HL-60/S4 (cell line): ENCODE results near the gene FES.
"Not testable (repeated sequence)": the region's sequence is repeated elsewhere in the genome, so short reads cannot be mapped to it uniquely, and the experiment has no call there.

Source experiments
- in situ Hi-C: fragments of 300-500 bp; cut with MboI; formaldehyde crosslinking; loops from 2 replicates; pipeline ENCODE4 v1.14.3; 2022; ENCODE audit warnings: low sequenced_read_pairs

The FES gene

DNA sequence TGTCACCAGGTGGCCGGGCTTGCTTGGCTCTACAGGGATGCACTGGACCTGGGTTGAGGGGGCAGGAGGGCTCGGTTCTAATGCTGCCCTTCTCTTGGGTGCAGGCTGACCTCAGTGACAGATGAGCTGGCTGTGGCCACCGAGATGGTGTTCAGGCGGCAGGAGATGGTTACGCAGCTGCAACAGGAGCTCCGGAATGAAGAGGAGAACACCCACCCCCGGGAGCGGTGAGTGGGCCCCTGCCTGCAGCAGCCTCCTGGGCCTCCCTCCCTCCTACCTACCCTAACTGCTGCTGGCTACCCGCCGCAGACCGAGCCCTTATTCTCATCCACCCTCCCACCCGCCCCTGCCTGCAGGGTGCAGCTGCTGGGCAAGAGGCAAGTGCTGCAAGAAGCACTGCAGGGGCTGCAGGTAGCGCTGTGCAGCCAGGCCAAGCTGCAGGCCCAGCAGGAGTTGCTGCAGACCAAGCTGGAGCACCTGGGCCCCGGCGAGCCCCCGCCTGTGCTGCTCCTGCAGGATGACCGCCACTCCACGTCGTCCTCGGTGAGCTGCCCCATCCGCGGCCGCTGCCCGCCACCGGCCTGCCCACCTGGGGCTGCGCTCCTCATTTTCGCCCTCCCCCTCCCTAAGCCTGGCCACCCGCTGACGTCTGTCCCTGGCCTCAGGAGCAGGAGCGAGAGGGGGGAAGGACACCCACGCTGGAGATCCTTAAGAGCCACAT, 5.6 kb downstream of the FES start:
- in situ Hi-C loops = loop anchor here (5.0 to 10.0 kb wide), 2 partner anchors 248 to 395 kb away; no protein-coding TSS in a partner anchor

GRCh38 chr15:90890839-90891238, 6.5 kb downstream of the FES start:
- in situ Hi-C loops = loop anchor here (5.0 kb wide), 1 partner anchor 249 kb away; no protein-coding TSS in a partner anchor

GRCh38 chr15:90891346-90891949, 7.1 kb downstream of the FES start:
- in situ Hi-C loops = loop anchor here (5.0 kb wide), 1 partner anchor 249 kb away; no protein-coding TSS in a partner anchor

DNA sequence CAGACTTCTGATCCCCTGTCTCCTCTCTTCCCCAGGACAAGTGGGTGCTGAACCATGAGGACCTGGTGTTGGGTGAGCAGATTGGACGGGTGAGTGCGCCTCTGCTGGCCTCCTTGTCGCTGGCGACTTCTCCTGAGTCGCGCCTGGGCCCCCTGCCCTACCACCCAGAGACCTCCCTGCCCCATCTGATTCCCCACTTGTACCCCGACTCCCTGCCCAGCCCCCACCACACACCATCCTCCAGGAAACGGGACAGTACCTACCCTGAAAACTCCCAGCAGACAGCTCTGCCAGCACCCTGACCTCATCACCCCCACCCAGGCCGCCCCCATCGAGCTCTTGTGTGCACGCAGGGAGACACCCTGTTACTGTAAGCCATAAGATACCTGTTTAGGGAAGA, 7.7 kb downstream of the FES start:
- in situ Hi-C loops = loop anchor here (5.0 kb wide), 1 partner anchor 250 kb away; no protein-coding TSS in a partner anchor

- in situ Hi-C loops = loop anchor here (5.0 kb wide), 1 partner anchor 250 kb away; no protein-coding TSS in a partner anchor
These were observed 8.3 kb downstream of the FES start for GRCh38 chr15:90892498-90893174.

DNA sequence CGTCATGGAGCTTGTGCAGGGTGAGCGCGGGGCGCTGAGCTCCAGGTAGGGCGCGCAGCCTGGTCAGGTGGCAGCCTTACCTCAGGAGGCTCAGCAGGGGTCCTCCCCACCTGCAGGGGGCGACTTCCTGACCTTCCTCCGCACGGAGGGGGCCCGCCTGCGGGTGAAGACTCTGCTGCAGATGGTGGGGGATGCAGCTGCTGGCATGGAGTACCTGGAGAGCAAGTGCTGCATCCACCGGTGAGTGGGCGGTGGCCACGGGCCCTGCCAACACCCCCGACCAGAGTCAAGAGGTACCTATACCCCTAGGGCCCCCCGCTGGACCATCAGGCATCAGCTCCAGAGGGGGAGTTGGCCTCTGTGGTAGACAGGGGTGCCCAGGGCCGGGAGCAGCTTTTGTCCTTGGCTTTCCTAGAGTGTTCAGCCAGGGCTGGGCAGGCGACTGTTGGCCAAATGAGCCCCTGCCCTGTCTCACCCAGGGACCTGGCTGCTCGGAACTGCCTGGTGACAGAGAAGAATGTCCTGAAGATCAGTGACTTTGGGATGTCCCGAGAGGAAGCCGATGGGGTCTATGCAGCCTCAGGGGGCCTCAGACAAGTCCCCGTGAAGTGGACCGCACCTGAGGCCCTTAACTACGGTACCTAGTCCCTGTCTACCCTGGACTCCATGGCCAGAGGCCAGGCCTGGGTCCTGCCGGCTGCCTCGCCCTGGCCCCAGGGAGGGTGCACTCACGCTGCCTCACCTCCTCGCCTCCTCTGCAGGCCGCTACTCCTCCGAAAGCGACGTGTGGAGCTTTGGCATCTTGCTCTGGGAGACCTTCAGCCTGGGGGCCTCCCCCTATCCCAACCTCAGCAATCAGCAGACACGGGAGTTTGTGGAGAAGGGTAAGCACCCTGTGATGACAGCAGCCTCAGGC, 9.1 kb downstream of the FES start:
- in situ Hi-C loops = loop anchor here (5.0 kb wide), 1 partner anchor 251 kb away; no protein-coding TSS in a partner anchor

DNA sequence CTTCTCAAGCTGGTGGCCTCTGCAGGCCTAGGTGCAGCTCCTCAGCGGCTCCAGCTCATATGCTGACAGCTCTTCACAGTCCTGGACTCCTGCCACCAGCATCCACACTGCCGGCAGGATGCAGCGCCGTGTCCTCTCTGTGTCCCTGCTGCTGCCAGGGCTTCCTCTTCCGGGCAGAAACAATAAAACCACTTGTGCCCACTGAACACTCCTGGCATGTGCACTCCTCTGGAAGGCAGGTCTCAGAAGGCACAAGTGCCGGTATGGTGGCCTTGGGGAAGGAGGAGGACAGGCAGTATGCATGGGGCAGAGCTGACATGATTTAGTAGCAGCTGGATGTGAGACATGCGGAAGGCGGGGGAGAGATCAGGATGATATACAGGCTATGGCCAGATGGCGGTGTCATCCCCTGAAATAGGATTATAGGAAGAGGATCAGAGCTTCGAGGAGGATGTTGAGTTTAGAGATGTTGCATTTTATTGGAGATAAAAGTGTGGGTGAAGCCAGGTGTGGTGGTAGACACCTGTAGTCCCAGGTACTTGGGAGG, 11.3 kb downstream of the FES start:
- in situ Hi-C loops = no loop called here

- in situ Hi-C loops = not testable (repeated sequence)
These were observed 12.9 kb downstream of the FES start for GRCh38 chr15:90897131-90897655.

GRCh38 chr15:90901175-90902039, 17.1 kb downstream of the FES start:
- in situ Hi-C loops = no loop called here

DNA sequence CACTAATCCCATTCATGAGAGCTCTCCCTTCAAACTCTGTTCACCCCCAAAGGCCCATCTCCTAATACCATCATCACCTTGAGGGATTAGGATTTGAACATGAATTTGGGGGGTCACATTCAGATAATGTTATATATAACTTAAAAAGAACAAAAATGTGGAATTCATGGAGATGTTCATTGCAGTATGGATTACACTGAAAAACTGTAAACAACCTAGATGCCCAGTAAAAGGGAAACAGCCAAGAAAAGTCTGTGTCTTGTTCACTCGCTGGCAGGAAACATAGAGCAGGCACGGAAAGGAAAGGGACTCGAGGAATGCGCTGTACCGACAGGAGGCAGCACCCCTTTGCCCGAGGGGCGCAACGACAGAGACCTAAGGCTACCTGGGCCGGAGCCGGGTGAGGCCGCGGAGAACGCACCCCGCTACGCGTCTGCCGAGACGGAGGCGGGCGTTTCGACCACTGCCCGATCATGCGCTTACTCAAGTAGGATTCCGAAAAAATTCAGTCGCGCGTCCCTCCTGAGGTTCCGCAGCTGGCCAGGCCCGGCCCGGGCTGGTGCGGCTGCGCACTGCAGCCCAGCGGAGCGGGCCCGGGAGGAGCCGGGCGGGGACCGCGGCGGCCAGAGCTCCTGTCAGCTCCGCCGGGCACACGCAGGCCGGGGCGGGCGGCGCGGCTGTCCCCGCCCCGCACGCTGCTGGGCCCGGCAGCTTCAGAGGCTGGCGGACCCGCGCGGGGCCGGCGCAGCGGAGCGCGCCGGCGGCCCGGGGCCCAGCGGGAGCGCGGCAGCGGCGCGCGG, 17.9 kb downstream of the FES start:
- in situ Hi-C loops = no loop called here

- in situ Hi-C loops = no loop called here
These were observed 18.8 kb downstream of the FES start, which contains the start of gene MAN2A2 for GRCh38 chr15:90902840-90903732. Gene MAN2A2 (plus strand): TSS chr15:90903302. CDS start chr15:90904208, 906 bp downstream.

- in situ Hi-C loops = no loop called here
These were observed 19.6 kb downstream of the FES start for GRCh38 chr15:90903733-90904536.

DNA sequence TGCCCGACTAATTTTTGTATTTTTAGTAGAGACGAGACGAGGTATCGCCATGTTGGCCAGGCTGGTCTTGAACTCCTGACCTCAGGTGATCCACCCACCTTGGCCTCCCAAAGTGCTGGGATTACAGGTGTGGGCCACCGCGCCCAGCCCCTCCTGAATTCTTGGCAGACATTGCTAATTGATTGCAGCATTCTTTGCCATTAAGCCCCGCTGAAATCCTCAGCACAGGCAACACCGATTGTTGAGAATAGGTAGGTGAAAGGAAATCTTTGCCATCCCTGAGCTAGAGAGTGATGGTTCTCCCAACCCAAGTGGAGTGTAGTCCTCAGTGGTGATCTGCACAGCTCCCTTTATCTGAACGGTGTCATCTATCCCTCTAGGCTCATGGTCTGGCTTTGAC, 20.4 kb downstream of the FES start:
- in situ Hi-C loops = no loop called here

DNA sequence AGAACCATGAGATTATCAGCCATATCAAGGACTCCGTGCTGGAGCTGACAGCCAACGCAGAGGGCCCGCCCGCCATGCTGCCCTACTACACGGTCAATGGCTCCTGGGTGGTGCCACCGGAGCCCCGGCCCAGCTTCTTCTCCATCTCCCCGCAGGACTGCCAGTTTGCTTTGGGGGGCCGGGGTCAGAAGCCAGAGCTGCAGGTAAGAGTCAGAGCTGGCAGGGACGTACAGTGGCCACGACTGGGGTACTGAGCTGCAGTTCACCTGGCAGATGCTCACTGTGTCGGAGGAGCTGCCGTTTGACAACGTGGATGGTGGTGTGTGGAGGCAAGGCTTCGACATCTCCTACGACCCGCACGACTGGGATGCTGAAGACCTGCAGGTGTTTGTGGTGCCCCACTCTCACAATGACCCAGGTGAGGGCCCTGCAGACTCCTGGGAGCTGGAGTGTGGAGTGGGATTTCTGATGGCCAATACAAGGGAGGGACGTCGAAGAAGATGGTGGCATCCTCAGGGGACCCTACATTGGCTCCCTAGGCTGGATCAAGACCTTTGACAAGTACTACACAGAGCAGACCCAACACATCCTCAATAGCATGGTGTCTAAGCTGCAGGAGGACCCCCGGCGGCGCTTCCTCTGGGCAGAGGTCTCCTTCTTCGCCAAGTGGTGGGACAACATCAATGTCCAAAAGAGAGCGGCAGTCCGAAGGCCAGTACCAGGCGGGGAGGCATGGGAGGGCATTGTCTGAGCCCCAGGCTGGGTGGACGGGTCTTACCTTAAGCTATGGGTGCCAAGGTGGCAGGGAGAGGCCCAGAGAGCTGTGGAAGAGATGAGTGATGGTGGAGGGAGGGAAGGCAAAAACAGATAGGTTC, 21.2 kb downstream of the FES start:
- in situ Hi-C loops = no loop called here

DNA sequence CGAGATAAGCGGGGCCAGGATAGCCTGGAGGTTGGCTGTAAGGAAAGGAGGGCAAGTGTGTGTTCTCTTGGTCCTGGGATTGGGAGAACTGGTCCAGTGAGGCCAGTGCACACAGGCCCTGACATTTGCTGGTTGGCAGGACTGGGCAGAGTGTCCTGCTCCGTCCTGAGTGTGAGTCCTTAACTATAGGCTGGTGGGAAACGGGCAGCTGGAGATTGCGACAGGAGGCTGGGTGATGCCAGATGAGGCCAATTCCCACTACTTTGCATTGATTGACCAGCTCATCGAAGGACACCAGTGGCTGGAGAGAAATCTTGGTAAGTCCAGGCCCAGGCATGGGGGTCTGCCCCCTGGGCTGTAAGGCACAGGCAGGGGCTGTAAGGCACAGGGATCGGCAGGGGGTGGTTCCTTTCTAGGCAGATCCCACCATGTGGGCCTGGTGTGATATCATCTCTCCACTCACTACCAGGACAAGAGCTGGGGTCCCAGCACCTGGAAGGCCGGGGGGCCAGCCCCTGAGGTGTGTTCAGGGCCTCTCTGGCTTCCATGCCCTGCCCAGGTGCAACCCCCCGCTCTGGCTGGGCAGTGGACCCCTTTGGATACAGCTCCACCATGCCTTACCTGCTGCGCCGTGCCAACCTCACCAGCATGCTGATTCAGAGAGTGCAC, 22.0 kb downstream of the FES start:
- in situ Hi-C loops = no loop called here
